GM08714 (cell line): ENCODE data around the gene GNAS-AS1.

Experiments used
- H3K4me3 ChIP-seq: fragments of 200-500 bp; sonication (Bioruptor generic); 2 replicates; pipeline ENCODE4 v1.5.1; 2014; ENCODE audit warnings: mild to moderate bottlenecking, low read length, inconsistent platforms
- ZNF274 ChIP-seq: IDR thresholded peaks from 2 replicates; pipeline ENCODE4 v1.6.1; 2012; ENCODE audit warnings: mild to moderate bottlenecking, low read depth, low read length

GNAS-AS1 gene

DNA sequence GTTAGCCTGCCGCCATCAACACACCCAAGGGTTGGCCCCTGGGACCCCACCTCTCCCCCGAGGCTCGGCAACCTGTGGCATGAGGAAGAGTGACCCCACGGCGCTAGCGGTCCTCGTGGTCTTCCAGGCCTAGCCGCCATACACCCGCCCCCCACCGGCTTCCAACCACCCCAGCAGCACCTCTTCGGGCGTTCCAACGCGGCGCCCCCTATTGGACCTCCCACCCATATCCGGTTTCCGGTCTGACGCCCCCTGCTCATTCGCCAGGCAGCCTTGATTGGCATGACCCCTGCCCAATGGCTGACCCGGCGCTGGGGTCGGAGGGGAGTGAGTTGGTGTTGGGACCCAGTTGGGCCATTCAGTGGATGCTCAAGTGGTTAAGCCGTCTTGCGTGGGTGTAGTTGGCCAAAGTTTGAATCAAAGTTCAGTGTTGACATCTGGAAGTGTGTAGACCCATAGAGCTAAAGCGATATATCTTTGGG is at the start of gene GNAS-AS1:
GNAS-AS1 (minus strand) TSS at position 210 of the 482 bp plus-strand sequence.
- no peak for TF ChIP-seq ZNF274
- H3K4me3 ChIP-seq, result peak within 1 kb of the TSS; percentile 77

GRCh38 chr20:58900397-58900796 is 49.7 kb upstream of the GNAS-AS1 start:
- no peak overlapping the region for H3K4me3 ChIP-seq
- no peak for TF ChIP-seq ZNF274

DNA sequence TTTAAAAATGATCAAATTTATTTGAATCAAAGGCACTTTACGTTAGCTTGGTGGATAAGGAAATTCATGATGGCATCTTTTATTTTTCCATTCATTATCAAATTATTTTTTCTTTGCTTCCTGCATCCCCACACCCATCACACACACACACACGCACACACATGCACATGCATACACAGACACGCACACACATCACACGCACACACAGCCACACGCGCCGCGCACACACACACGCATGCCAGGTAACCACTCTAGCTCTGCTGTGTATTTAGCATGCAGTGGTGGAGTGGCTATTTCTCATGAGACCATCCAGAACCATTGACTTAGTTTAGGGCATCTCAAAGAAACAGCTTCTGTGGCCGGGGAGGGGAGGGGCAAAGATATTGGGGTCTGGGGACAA is 48.8 kb upstream of the GNAS-AS1 start:
- no peak for TF ChIP-seq ZNF274
- H3K4me3 ChIP-seq, result no peak overlapping the region

DNA sequence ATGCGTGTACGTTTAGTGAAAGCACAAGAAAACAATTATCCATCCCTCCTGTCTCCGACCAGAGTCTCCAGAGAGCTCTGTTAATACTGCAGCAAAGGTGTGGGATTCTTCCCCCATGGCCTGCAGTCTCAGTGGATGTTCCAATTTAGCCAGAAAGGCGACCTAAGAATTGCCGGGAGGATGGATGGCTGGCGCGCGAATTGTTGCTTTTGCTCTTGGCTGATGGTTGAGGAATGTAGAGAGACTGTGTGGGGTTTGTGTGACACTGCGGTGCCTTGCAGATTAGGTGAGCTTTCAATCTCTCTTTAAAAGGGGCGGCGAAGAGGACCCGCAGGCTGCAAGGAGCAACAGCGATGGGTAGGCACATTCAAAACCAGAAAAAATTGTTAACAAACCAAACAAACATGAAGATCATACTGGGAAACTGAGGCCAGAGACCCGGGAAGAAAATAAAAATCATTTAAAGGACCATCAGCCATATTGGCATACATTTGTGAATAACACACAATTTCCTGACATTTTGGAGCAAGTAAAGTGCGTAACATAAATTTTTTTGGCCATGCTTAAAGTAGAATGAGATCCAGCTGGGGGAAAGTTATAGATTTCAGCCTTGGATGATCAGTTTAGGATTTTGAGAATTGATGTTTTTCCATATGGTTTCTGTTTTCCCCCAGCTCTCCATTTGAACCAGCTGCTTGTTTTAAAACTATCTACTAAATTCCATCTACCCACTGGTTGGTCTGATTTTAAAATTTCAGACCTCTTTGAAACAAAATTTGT is 48.1 kb upstream of the GNAS-AS1 start:
- no peak for TF ChIP-seq ZNF274
- H3K4me3 ChIP-seq, result no peak overlapping the region

DNA sequence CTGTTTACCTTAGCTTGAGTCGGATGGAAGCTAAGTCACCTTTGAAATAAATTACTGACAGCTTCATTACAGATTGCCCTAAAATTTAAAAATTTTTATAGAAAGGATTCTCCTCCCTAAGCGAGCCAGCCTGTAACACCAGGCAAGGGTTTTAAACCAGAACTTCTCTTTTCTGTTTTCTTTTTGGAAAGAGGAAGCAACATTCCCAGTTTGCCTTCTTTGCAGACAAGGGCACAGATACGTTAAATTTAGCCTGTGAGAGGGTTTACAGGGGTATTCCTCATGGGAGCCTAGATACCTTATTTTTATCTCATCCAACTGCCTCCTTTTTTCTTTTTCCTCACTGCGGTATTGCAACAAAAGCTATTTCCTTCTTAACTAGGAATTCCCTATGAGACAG is 46.8 kb upstream of the GNAS-AS1 start:
- H3K4me3 ChIP-seq, result no peak overlapping the region
- no peak for TF ChIP-seq ZNF274

DNA sequence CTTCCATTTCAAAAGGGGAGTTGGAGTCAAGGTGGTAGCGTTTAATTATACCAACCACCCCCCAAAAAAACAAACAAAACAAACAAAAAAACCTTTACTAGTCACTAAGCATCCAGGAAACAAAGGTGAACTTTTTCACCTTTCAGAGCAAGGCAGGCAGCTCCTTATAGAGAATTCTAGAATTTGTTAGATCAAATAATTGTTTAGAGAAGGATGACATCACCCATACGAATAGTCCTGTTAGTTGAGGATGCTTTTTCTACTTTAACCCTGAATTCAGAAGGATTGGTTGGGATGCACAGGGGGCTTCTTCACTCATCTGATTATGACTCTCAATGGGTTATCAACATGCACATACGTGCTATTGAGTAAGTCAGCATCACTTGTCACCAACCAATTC is 46.1 kb upstream of the GNAS-AS1 start:
- TF ChIP-seq ZNF274, result no peak
- no peak overlapping the region for H3K4me3 ChIP-seq

- H3K4me3 ChIP-seq, result no peak overlapping the region; the same call in 1 of the 2 replicates
- no peak for TF ChIP-seq ZNF274
Observed at GRCh38 chr20:58895448-58896180, 44.9 kb upstream of the GNAS-AS1 start.

DNA sequence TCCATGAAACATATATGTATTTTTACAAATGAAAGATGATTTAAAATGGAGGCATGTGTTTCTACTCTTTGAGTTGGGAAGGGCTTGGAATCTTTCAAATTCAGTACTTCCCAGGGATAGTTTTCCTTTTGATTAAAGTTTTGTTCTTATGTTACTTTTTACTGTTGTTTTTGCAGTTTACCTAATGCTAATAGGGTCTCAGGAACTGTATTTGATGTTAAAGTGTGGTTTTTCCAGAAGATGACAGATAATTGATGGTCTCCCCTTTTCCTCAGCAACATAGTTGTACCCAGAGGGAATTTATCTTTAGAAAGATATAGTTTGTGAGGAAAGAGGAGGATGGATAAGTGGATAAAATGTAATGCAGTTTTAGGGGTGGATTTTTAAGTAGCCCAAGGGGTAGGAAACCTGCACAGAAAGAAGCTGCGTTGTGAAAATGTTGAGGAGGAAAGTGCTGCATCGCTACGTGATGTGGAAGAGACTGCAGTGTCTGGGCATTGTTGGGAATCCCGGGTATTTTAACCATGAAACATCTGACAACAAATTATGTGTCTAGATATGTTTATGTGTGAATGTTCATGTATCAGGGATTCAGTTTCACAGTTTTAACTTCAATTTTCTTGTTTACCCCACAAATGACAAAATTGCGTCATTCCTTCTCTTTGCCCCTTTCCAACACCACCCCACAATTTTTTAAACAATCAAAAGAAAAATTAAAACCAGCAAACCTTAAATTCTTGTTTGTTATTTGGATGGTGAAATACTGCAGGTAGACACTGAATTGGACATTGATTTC is 44.1 kb upstream of the GNAS-AS1 start:
- no peak for TF ChIP-seq ZNF274
- peak overlapping the region; percentile 42 for H3K4me3 ChIP-seq

GRCh38 chr20:58893355-58894120 is 42.8 kb upstream of the GNAS-AS1 start:
- TF ChIP-seq ZNF274, result no peak
- peak overlapping the region; percentile 99; the same call in 1 of the 2 replicates for H3K4me3 ChIP-seq

GRCh38 chr20:58892932-58893224 is 42.2 kb upstream of the GNAS-AS1 start:
- peak overlapping the region; percentile 99 for H3K4me3 ChIP-seq
- TF ChIP-seq ZNF274, result no peak

DNA sequence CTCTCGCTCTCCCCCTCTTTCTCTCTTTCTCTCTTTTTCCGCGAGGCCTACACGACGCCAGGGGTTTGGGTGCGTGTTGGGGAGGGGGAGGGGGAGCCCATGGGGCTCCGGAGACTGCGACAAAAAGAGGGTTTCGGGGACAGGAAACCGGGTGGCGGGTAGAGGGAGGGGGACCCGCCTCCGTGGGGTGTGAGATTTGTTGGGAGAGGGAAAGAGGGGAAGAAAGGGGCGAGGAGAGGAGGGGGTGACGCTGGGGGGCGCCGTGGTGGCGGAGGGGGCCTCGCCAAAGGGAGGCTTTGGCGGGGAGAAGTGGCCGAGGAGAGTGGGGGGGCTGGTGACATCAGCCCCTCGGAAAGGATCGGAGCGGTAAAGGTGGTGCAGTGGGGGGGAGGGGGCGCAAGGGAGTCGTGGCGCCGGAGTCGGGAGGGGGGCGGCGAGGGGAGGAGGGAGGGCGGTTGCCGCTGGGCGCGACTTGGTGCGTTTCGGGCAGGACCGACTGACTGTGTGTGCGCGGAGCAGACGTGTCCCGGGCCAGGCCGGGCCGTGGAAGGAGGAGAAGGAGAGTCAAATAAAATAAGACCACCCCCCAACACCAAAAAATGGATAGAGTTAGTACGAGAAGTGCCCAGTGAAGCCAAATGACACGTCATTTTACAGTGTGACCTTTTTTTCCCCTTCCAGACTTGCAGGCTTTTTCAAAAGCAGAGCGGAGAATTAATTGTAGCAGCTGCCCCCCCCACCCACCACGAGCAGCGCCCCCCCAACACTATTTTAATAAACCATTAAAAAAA is 41.6 kb upstream of the GNAS-AS1 start:
- no peak for TF ChIP-seq ZNF274

GRCh38 chr20:58891718-58892140 is 41.0 kb upstream of the GNAS-AS1 start:
- peak overlapping the region; percentile 99 for H3K4me3 ChIP-seq
- TF ChIP-seq ZNF274, result no peak

More for the DNA sequence above, 41.6 kb upstream of the GNAS-AS1 start:
- peak overlapping the region; percentile 99 for H3K4me3 ChIP-seq
